GM19395 (cell line): ENCODE results near the gene TSPAN18.

Experiments used
- ATAC-seq: cut with Tn5 transposase; IDR thresholded peaks from one replicate; pipeline ENCODE4 v1.9.1; 2021; ENCODE audit warnings: mild to moderate bottlenecking, moderate library complexity; ENCODE audit not compliant: unreplicated experiment

Gene TSPAN18

GRCh38 chr11:44840085-44840478 lies 113.3 kb downstream of the TSPAN18 start:
- ATAC-seq, result no peak

- ATAC-seq, result no peak
Observed at GRCh38 chr11:44840521-44841251, 113.9 kb downstream of the TSPAN18 start.

- no peak for ATAC-seq
Observed at GRCh38 chr11:44842220-44842619, 115.5 kb downstream of the TSPAN18 start.

GRCh38 chr11:44846852-44847251 lies 120.1 kb downstream of the TSPAN18 start:
- ATAC-seq, result no peak

GRCh38 chr11:44847316-44847715 lies 120.6 kb downstream of the TSPAN18 start:
- no peak for ATAC-seq

- ATAC-seq, result no peak
Observed at GRCh38 chr11:44848203-44848962, 121.6 kb downstream of the TSPAN18 start.

- ATAC-seq, result no peak
Observed at GRCh38 chr11:44848963-44849350, 122.2 kb downstream of the TSPAN18 start.

GRCh38 chr11:44849424-44849823 lies 122.7 kb downstream of the TSPAN18 start:
- no peak for ATAC-seq

- no peak for ATAC-seq
Observed at GRCh38 chr11:44849922-44850321, 123.2 kb downstream of the TSPAN18 start.

- ATAC-seq, result no peak
Observed at GRCh38 chr11:44851496-44851895, 124.7 kb downstream of the TSPAN18 start.

- ATAC-seq, result no peak
Observed at GRCh38 chr11:44852159-44852747, 125.5 kb downstream of the TSPAN18 start.

- no peak for ATAC-seq
Observed at GRCh38 chr11:44852952-44853351, 126.2 kb downstream of the TSPAN18 start.

GRCh38 chr11:44853666-44854065 lies 126.9 kb downstream of the TSPAN18 start:
- ATAC-seq, result no peak

- no peak for ATAC-seq
Observed at GRCh38 chr11:44854086-44854485, 127.3 kb downstream of the TSPAN18 start.

- ATAC-seq, result no peak
Observed at GRCh38 chr11:44854741-44855492, 128.2 kb downstream of the TSPAN18 start.

- ATAC-seq, result no peak
Observed at GRCh38 chr11:44855493-44855849, 128.7 kb downstream of the TSPAN18 start.

- no peak for ATAC-seq
Observed at GRCh38 chr11:44857490-44858090, 130.8 kb downstream of the TSPAN18 start.

GRCh38 chr11:44858796-44859527 lies 132.2 kb downstream of the TSPAN18 start:
- ATAC-seq, result no peak

- no peak for ATAC-seq
Observed at GRCh38 chr11:44859528-44859925, 132.8 kb downstream of the TSPAN18 start.

- ATAC-seq, result no peak
Observed at GRCh38 chr11:44860346-44860745, 133.6 kb downstream of the TSPAN18 start.
